Activated naive CD4-positive, alpha-beta T cell (primary cell): ENCODE results near the gene UBE3B.

Experiments used
- DNase-seq, 4 experiments: peaks; one replicate each; lab custom pipeline; 2025; lab: John Stamatoyannopoulos, UW

UBE3B gene

GRCh38 chr12:109573914-109574244, 96.4 kb downstream of the UBE3B start:
- DNase-seq: no peak

- DNase-seq: no peak
Observed at GRCh38 chr12:109575683-109576082, 98.2 kb downstream of the UBE3B start.

- DNase-seq: no peak
Observed at GRCh38 chr12:109577311-109577710, 99.9 kb downstream of the UBE3B start.

- DNase-seq: no peak
Observed at GRCh38 chr12:109578330-109578927, 101.0 kb downstream of the UBE3B start.

GRCh38 chr12:109579639-109580038, 102.2 kb downstream of the UBE3B start:
- no peak for DNase-seq

GRCh38 chr12:109580272-109580671, 102.8 kb downstream of the UBE3B start:
- no peak for DNase-seq

GRCh38 chr12:109580684-109581333, 103.4 kb downstream of the UBE3B start:
- DNase-seq: no peak

- DNase-seq: no peak
Observed at GRCh38 chr12:109581334-109581691, 103.9 kb downstream of the UBE3B start.

- no peak for DNase-seq
Observed at GRCh38 chr12:109581856-109582255, 104.4 kb downstream of the UBE3B start.

GRCh38 chr12:109582636-109583035, 105.2 kb downstream of the UBE3B start:
- DNase-seq: no peak

- no peak for DNase-seq
Observed at GRCh38 chr12:109583733-109584132, 106.3 kb downstream of the UBE3B start.
